IPS-11a (cell line): ENCODE data around the gene GNB4.

ENCODE experiments used
- H3K4me3 ChIP-seq: one replicate; pipeline ENCODE4 v1.5.1; 2013; ENCODE audit warnings: low read depth, low read length, control low read depth

The GNB4 gene

DNA sequence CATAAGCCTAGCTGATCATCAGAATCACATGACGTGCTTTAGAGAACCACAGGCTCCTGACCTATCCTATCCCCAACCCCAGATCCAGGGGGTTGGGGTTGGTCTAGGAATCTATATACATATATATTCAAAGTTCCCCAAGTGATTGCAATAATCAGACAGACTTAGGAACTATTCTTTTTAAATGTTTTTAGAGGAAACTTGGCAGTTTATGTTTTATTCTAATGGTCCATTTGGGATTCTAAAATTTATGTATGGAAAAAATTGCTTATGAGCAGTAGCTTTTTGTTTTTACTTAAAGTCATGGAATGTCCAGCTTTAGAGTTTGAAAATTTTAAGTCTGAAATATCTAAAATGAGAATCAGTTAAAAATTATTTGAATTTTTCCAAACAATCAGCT lies 81.6 kb downstream of the GNB4 start:
- no peak overlapping the region for H3K4me3 ChIP-seq

GRCh38 chr3:179363332-179363731 lies 87.9 kb downstream of the GNB4 start:
- H3K4me3 ChIP-seq = no peak overlapping the region

DNA sequence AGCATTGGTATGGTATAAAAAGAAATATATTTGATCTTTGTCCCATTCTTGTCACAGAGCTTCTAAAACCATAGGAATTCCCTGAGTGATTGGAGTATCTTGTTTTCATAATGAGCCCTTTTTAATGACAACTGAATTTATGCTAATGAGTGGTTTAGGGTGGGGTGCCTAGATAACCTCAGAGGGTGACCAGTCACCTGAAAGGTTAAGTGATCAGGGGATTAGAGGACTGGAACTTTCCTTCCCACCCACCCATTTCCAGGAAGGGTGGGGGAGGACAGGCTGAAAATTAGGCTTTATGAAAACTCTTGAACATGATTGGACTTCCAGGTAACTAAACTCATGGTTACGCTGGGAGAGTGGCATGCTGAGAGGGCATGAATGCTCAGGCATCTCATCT lies 95.3 kb downstream of the GNB4 start:
- no peak overlapping the region for H3K4me3 ChIP-seq

DNA sequence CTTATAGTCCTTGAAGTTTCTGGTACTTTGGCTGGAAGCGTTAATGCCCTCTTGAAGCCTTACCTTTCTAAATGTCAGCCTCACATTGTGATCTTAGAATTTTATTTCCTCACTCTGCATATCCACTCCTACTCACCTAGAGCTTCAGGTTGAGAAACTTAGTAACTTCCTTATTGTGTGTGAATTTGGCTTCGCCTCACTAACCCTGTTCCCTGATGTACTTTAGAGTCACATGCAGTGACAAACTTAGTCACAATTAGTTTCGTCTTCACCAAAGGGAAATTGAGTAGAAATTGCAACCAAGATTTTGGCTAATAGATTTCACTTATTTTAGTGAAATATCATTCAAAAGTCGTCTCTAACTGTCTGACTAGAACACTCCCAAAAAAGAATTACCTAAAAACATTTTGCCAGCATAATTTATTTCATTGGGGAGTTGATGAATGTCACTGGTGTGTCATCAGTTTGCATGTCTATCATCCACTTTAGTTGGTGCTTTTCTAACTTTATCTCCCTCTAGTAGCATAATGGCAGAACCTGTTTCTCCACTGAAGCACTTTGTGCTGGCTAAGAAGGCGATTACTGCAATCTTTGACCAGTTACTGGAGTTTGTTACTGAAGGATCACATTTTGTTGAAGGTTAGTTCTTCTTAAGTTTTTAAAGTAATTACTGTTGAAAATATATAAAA lies 102.8 kb downstream of the GNB4 start:
- peak overlapping the region; percentile 83 for H3K4me3 ChIP-seq

DNA sequence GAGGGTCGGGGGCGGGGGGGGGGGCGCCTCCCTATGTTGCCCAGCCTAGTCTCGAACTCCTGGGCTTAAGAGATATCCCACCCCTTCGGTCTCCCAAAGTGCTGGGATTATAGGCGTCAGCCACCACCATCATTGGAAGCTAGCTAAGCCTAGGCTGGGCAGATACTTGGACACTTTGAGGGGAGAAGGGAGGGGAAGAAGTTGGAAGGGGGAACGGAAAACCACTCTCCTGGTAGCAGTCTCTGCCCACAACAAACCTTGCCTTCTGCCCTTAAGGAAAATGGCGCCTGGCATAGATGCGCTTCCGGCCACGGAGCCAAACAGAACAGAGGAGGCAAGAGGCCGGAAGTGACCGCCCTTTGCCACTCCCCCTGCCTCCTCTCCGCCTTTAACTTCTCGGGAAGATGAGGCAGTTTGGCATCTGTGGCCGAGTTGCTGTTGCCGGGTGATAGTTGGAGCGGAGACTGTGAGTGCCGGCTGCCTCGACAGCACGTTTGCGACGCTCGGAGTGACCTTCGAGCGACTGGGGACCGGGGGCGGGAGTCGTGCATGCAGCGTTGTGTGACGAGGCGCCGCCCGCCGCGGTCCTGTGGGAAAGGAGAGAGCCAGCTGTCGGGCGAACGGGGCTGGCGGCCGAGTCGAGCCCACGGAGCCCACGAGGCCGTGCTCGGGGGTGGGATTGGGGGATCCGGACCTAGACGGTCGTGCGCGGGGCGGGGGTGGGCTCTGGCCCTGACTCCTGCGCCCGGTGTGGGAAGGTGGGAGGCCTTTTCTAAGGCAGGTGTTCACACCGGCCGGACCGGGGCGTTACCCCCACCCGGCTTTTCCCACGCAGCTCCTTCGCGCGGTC lies 103.7 kb downstream of the GNB4 start, which contains the start of gene MFN1:
Gene MFN1, plus strand, starts transcription at position 365 of the 850 bp plus-strand sequence. CDS start 1,143 bp downstream, outside the sequence.
- H3K4me3 ChIP-seq = peak within 1 kb of the TSS; percentile 83
